Islet precursor cell (in vitro differentiated cells): ENCODE results near the gene HOXD12.
A peak's percentile ranks its signal among the peaks of the same experiment; 100 is the strongest.

ENCODE experiments used
- DNase-seq: peaks from one replicate; pipeline ENCODE4 v3.0.0-alpha.2; 2018

Gene HOXD12

DNA sequence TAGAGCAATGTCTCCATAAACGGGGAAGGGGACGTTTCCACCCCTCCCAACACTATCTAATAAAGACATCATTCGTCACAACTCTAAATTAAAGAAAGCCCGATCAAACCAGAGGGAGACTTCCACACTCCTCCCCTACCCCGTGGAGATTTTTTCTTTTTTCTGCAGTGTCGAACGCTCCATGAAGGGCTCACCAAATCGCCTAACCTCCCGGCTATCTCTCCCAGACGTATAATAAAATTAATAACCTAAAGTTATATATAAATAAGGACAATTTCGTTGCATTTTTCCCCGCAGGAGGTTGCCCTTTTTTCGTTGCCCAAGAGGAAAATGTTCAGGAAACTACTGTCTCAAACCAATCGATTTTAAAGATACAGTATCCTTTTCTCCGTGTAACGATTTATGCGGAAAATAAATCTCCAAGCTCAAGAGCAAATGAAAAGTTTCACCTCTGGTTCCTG, 18.2 kb upstream of the HOXD12 start:
- DNase-seq, result no peak

DNA sequence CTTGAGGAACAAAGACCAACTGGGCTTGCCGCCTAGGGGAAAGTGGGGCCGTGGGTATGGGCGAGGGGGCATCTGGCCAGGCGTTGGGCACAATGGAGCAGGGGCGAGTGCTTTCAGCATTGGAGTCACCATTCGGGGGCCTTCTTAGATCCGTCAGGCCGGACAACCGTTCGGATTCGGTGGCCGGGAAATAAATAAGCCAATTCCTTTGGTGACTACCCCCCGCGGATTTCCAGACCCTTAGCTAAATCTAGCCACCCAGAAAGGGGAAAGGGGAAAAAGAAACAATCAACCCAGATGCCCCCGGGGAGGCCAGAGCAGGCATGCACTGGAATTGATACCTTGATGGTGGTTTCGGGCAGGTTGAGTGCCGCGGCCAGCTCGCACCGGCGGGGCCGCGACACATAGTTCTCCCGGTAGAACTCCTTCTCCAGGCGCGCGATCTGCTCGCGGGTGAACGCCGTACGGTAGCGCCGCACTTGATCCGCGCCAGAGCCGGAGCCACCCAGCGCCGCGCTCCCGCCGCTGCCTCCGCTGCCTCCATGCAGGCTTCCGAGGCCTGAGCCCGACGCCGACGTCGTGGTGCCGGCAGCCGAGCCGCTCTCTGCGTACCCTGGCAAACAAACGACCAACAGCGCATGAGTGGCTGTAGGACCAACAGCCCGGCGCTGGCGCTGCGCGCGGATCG, 17.6 kb upstream of the HOXD12 start:
- peak; percentile 77 for DNase-seq

DNA sequence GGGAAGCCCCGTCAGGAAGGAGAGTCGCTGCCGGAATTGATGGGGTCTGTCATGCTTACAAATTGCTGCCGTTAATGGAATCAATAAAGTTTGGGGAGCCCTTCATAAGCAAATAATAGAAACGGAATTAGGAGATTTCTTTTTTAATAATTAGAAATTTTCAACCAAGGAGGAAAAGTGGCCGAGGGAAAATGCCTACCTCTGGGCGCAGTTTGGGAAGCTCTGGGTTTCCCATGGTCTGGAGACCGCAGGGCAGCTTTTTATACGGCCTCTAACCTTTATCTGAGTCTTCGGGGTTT, 17.1 kb upstream of the HOXD12 start:
- DNase-seq, result no peak

DNA sequence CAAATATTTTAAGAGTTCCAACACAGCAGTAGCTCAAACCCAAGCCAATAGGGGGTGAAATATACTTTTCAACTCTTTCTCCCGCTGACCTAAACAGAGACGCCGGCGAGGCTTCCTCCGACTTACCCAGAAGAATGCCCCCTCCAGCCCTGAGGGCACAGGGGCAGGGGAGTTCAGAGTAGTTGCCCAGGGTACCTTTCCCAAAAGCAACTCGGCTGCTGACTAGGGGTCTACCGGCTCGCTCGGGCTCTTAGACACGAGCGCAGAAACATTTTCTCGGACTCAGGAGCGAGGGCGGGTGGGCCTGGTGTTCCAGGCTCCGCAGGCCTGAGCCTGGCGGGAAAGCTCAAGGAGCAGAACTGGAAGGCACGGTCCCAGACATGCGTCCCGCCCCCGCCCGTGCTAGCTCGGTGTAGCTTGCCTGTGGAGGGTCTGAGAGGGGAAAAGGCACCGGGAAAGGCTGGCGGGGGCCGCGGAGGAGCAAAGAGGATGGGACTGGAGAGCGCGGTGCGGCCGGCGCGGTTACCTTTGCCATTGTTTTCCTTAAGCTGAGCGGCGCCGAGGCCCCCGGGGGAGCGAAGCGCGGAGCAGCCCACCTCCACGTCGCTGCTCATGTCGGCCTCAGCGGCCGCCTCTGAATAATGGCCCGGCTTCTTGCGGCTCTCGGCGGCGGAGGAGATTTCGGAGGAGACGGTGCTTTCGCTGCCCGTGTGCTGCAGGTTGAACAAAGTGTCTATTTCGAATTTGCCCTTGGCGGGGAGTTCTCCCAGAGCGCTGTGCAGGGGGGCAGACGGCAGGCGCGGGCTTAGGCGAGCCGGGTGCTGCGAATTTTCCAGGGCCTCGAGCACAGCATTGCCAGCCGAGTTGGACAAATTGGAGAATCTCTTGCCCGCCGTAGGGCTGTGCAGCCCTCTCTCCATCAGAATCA, 16.5 kb upstream of the HOXD12 start:
- peak; percentile 64 for DNase-seq

DNA sequence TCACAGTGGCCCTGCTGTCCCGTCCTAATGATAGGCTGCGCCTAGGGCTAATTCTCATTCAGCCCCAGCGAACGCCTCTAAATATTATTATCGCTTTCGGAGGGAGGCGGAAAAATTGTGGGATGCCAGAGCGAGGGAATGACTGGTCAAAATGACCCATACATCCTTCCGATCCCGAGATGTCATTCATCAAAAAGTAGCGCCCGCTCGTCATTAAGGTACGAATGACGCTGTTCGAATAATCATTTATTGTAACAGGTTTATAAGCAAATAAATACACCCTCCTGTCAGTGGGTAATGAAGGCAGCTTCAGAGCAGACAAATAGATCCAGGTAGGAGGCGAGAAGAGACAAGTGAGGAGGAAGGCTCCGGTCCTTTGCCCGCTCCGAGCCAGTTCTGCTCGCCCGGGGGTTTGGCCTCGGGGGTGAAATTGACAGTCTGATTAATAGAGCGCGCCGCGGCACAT, 15.8 kb upstream of the HOXD12 start, which contains the start of gene EVX2:
Gene EVX2, minus strand, starts transcription at position 167 of the 466 bp plus-strand sequence. CDS start 186 bp downstream, outside the sequence.
- DNase-seq, result no peak

DNA sequence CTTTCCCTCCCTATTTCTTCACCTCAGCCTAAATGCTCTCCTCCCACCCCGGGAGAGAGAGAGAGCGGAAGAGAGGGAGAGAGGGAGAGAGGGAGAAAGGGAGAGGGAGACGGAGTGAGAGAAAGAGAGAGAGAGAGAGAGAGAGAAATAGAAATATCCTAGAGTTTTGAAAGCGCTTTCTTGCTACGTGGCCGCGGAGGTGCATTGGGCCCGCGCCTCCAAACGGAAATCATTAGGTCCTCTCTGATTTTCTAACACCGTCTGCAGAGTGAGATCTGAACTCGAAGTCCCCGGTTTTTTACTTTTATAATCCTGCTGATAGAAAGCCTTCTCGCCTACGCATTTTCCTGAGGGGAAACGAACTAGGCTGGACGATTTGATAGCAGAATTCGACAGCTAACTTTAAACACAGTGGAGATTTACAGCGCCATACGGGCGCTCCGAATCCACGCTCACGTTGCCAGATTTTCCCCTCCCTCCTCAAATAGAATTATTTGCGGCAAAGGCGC, 14.9 kb upstream of the HOXD12 start:
- DNase-seq, result no peak

DNA sequence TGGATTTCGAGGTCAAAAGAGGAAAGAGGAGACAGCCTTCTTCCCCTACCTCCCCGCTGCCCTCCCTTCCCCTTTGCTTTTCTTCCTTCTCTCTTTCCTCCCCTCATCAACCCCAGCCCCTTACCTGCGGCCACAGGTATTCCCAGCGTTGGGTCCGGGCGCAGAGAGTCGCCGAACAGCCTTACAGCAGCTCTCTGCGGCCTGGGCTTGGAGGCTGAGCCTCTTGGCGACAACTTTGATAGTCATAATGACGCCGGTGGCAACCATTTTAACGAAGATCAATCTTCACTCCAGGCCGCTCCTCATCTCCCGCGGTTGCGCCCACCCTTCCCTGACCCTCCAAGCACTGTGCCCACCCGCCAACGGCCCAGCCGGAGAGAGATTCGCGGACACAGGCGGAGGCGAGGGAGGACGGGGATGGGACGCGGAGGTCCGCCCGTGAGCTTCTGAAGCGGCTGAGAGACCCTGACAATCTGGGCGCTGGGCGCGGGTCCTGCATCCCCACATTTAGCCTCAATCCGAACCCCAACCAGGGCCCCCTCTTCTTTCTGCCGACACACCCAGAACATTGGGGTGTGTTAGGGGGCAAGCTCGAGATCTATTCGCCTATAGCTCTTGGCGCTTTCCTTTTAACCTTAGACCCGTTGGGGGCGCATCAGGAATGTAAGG, 14.3 kb upstream of the HOXD12 start:
- peak; percentile 67 for DNase-seq

DNA sequence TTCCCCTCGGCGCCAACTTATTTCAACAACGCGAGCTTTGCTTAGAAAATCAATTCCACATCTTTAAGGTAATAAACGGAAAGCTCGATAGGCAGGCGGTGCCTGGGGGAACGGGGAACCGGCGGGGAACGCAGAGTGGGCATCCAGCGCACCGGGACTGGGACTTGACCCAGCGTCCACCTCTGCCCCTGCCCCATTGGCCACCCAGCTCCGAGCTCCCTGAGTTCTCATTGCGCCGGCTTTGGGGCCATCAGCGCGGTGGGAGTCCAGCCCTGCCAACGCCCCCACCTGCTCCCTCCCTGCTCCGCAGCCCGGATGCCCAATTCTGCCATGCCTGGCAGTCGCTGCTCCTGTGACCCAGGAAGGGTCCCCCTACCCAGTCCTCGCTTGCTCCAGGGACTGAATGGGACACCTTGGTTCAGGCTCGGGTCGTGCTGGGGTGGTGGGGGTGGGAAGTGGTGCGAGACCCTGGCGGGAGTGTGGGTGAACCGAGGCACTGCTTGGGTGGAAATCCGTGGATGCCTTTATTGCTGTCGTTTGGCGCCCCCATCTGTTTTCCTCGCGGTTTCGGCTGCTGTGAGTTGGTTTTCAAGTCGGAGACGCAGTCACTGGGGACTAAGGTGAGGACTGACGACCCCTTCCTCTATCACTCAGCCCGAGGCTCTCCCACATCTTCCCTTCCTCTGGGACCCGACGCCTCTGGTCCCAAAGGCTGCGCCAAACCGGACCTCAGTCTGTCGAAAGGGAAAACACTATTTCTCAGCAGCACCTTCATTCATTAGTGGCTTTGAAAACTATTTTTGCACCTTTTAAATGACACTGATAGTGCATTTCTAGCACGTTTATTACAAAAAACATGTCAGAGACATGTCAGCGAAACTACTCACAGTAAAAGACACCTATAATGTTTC, 13.5 kb upstream of the HOXD12 start:
- DNase-seq, result peak; percentile 81

DNA sequence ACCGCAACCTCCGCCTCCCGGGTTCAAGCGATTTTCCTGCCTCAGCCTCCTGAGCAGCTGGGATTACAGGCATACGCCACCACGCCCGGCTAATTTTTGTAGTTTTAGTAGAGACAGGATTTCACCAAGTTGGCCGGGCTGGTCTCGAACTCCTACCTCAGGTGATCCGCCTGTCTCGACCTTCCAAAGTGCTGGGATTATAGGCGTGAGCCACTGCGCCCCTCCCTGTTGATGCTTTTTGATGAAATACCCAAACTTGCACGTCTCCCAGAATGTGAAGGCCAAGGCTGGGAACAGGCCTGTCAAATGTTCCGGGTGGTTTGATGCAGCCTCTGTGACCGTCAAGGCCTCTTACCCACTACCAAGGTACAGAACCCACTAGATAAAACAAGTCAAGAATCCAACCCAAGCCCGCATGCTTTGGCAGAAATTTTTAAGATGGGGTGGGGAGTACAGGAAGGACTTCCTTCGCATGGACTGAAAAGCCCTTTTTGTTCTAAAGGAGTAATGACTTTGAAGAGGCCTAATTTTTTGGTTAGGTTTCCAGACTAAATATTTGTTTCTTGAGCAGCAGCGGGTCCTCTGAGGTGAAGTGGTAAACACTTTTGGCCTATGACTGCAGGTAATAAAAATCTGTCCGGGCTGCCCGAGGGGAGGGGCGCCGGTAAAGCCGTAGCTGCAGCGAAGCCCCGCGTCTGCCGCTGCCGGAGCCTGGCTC, 12.1 kb upstream of the HOXD12 start:
- no peak for DNase-seq

DNA sequence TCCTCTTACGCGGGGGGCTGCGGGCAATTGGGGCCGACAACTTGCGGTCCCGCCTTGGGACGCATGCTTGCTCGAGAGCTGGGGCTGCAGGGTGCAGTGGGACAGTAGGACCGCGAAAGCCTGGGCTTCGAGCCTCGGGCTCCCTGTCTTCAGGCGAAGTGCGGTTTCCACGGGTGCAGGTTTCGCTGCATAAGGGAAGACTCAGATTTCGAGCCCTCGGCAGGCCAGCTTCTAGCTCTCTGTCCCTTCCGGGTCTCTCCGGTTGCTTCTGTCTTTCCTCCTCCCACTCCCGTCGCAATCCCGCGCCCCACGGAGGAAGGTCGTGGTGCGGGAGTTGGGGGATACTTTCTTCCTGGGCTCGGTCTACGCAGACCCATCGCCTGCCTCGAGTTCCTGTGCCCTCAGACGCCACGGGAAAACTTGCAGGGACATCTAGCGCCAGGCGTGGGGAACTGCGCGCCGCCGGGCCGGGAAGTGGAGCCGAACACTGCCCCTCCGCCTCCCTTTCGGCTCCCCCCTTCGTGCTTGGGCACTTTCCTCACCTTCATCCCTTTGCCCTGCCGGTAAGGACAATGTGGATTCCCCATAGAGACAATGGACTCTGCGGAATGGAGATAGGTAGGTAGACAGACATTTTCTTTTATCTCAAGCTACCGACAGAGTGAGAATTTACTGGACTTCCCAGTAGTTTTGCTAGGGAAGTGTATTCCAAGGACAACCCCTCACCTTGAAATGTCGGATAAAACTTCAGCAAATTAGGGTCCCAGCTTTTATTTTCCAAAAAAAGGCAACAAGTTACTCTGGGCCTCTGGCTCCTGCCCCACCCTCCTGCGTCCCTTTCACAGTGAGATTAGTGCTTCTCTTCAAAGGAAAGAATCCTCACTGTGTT, 11.3 kb upstream of the HOXD12 start:
- DNase-seq, result peak; percentile 80

DNA sequence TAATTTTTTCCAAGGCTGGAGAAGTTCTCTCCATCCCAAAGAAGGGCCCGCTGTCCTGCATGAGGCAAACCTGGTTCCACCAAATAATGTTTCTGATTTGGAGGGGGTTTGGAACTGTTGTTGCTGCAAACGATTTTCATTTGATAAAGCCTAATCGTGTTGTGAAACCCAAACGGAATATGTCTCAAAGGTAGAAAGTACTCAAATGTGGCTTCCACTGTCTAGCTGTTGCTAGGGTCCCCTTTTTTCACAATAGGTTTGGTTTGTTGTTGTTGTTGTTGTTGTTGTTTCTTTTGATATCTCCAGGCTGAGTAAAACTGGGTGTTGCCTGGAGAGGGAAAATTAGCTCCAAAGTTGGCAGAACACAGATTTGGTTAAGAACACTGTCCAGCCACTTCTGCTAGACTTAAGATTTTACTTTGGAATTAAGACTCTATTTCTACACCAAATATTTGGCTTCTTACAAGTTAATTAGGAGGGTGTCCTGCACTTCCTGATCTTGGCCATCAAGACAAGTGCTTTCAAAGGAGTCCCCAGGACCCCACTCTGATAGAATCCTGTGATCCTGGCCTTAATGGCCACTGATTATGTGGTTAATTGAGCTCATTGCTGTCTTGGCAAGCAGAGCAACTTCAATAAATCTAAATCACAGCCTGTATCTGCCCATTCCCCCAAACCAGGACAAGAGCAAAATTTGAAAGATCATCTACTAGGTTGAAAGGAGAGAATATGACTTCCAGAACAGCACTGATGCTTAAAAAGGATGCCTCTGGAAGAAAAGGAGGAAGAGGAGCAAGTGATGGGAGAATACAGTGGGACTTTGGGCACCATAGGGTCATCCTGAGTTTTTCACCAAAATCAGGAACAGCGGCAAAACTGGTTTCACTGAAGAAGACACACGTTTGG, 10.4 kb upstream of the HOXD12 start:
- DNase-seq, result peak; percentile 29

DNA sequence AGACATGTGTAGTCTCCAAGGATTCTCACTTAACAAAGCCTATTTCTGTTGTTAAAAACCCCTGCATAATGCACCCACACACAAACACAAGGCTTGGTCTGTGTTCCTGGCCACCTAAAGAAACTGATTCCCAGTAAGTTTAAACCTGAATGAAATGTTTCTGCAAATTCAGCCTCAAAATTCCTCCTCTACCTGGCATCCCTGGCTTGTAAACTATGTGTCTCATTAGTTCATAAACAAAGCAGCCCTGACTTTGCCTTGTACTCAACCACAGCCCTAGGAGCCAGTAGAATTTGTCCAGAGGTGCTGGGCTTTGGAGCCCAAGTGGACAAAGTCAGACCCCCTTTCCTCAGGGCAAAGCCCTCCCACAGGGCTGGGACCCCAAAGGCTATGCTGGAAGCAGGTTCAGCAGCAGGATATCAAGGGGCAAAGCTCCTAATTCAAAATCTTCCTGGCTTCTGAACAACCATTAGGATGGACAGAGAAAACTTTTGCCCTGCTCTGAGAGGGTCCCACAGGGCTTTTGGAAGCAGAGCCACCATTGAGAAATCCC, 9.7 kb upstream of the HOXD12 start:
- peak; percentile 40 for DNase-seq

DNA sequence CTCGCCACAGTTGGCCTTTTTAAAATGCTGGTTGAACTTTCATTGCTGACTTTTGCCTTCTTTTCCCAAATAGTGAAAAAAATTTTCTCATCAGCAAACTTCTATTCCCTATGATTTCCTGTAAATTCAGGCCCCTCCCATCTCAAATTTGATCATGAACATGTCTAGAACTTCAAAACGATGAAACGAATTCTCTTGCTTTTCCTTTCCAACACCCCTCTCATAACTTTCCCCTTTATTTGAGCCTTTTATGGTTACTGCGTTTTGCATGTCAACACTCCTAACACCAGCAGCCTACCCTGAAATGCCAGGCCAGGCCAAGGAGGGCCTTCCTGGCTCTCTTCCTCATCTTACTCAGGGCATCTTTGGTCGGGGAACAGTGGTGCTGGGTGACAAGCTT, 8.7 kb upstream of the HOXD12 start:
- no peak for DNase-seq

DNA sequence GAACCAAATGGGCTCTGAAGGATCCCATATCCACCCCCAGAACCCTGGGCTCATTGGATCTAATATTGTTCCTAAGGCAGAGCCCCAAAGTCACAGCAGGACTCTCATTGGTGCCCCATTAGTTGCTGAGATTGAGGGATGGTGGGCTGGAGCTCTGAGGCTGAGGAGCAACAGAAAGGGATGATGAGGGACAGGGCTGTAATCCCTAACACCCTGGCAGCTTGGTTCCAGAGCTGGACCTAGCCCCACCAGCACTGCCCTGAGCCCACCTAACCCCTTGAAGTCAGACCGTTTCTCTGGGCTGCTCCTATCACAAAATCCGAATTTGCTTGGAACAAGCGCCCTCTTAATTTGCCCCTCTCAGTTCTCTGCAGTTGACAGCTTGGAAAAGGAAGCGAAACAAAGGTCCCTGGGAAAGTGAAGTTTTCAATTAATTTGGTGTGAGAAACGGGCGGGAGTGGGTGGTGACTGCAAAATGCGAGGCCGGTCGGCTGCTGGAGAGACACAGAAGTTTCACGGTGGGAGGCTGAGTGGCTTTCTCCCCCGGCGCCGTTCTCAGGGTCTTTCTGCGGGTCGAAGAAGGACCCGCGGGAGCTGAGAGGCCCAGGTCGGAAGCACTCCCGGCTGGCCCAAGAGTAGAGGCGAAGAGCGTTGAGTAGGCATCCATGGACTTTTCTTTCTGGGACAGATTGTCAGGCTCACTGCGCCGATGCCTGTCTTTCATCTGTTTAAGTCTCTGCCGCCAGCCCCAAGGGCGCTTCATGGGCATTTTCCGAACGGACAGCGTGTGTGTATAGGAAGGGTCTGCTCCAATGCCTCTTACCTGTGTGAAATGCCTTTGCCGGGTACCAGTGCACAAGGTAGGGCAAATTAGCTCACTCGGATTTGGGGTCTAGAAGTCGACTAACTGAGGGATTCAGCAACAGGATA, 8.0 kb upstream of the HOXD12 start:
- peak; percentile 51 for DNase-seq

DNA sequence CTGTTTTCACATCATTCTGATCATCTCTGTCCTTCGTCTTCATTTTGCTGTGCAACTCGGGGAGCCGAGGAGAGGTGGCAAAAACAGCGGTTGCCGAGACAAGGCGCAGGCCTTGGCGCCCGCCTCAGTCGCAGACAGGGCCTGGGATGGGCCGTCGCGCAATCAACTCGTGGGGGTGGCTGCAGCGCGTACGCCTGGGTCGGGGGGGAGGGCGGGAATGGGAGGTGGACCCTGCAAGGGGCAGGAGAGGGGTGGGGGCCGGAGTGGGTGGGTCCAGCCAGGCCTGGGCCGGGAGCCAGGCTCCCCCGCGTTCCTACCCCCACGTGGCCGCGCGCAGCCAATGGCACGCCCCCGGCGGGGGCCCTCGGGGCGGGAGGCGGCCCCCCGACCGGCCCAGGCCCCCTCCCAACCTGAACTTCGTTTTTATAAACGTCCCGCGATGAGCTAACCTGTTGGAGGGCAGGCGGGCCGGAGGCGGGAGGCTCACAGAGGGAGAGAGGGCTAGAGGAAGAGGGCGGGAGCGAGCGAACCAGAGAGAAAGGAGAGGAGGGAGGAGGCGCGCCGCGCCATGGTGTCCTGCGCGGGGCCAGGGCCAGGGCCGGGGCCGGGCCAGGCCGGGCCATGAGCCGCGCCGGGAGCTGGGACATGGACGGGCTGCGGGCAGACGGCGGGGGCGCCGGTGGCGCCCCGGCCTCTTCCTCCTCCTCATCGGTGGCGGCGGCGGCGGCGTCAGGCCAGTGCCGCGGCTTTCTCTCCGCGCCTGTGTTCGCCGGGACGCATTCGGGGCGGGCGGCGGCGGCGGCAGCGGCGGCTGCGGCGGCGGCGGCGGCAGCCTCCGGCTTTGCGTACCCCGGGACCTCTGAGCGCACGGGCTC, 7.1 kb upstream of the HOXD12 start, which contains the start of gene HOXD13:
Gene HOXD13, plus strand, starts transcription at position 452 of the 875 bp plus-strand sequence. Its CDS starts 170 bp downstream, at position 622.
- peak; percentile 87 for DNase-seq

DNA sequence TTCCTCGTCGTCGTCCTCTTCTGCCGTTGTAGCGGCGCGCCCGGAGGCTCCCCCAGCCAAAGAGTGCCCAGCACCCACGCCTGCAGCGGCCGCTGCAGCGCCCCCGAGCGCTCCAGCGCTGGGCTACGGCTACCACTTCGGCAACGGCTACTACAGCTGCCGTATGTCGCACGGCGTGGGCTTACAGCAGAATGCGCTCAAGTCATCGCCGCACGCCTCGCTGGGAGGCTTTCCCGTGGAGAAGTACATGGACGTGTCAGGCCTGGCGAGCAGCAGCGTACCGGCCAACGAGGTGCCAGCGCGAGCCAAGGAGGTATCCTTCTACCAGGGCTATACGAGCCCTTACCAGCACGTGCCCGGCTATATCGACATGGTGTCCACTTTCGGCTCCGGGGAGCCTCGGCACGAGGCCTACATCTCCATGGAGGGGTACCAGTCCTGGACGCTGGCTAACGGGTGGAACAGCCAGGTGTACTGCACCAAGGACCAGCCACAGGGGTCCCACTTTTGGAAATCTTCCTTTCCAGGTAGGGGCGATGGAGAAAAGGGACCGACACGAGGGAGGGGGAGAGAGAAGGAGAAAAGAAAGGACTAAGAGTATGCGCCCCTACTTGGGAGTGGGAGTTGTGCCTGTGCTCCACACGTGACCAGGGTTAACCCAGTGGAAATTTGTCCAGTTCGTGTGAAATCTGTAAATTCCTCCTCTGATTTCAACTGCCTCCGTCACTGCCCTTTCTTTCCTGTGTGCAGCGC, 6.3 kb upstream of the HOXD12 start:
- DNase-seq, result peak; percentile 70
